Measurements from ENCODE around the gene PRKG1. TPM values are rescaled to one million over a fixed set of nuclear protein-coding genes. Genes with fewer than 3 reads are reported as not detected.

The PRKG1 gene
- polyA plus RNA-seq, 3 donors, result not detected

GRCh38 chr10:51502124-51502523, 427.8 kb downstream of the PRKG1 start:
- Histone ChIP-seq H4K20me1 (ENCODE audit: insufficient read depth, low read length) (no peaks in the 10 kb centered on the region), H3K9ac (ENCODE audit: insufficient read depth, low read length, poor library complexity, severe bottlenecking) (no peak overlapping the region), H3K36me3 (replicated peaks in 1 of 2; ENCODE audit: control insufficient read depth in 1 of 2, insufficient read depth in 2 of 2, low read length in 2 of 2) (no peaks in the 10 kb centered on the region), H3K27ac (ENCODE audit: low read depth in 1 of 2, low read length in 2 of 2) (no peak overlapping the region), H3K27me3 (ENCODE audit: control insufficient read depth in 2 of 2, insufficient read depth in 2 of 2, low read length in 2 of 2) (no peaks in the 10 kb centered on the region), H3K79me2 (ENCODE audit: insufficient read depth, low read length) (no peaks in the 10 kb centered on the region), H3K4me1 (ENCODE audit: control insufficient read depth in 1 of 2, insufficient read depth in 2 of 2, low read length in 2 of 2) (no peaks in the 10 kb centered on the region), H3K4me2 (replicated peaks; ENCODE audit: extremely low read depth, low read length, poor library complexity, severe bottlenecking) (no peak overlapping the region), H3K4me3 (replicated peaks in 1 of 3; ENCODE audit: low read depth in 2 of 3, low read length in 3 of 3) (no peak overlapping the region), H3K9me3 (replicated peaks in 1 of 2; ENCODE audit: control insufficient read depth in 1 of 2, insufficient read depth in 1 of 2, low read length in 2 of 2) (no peaks in the 10 kb centered on the region), H2AFZ (ENCODE audit: insufficient read depth, low read depth, low read length, poor library complexity, severe bottlenecking) (no peak overlapping the region)
- Mint-ChIP-seq H3K4me1 (no peaks in the 10 kb centered on the region), H3K4me3 (no peak overlapping the region), H3K36me3 (no peaks in the 10 kb centered on the region), H3K9me3 (peaks cover 0 to 4% (median 0%) of the 10 kb centered on the region in 7 donors), H3K27ac (no peak overlapping the region), H3K27me3 (ENCODE audit: low read depth in 3 of 3) (no peaks in the 10 kb centered on the region)
- TF ChIP-seq CTCF (IDR thresholded peaks at IDR 0.05), result no peak
- WGBS (ENCODE audit: insufficient coverage), result no CpG with 5 or more reads among the region's 1 CpG
- intact Hi-C loops (cut with micrococcal nuclease), result no loop called here
- no peak for DNase-seq

GRCh38 chr10:51503378-51503777, 429.1 kb downstream of the PRKG1 start:
- Mint-ChIP-seq H3K27ac (no peak overlapping the region), H3K36me3 (no peaks in the 10 kb centered on the region), H3K4me3 (no peak overlapping the region), H3K4me1 (no peaks in the 10 kb centered on the region), H3K27me3 (ENCODE audit: low read depth in 3 of 3) (no peaks in the 10 kb centered on the region), H3K9me3 (peaks cover 0 to 4% (median 0%) of the 10 kb centered on the region in 7 donors)
- Histone ChIP-seq H3K9ac (ENCODE audit: insufficient read depth, low read length, poor library complexity, severe bottlenecking) (no peak overlapping the region), H3K4me1 (ENCODE audit: control insufficient read depth in 1 of 2, insufficient read depth in 2 of 2, low read length in 2 of 2) (no peaks in the 10 kb centered on the region), H4K20me1 (ENCODE audit: insufficient read depth, low read length) (no peaks in the 10 kb centered on the region), H3K27me3 (ENCODE audit: control insufficient read depth in 2 of 2, insufficient read depth in 2 of 2, low read length in 2 of 2) (no peaks in the 10 kb centered on the region), H3K79me2 (ENCODE audit: insufficient read depth, low read length) (no peaks in the 10 kb centered on the region), H3K4me2 (replicated peaks; ENCODE audit: extremely low read depth, low read length, poor library complexity, severe bottlenecking) (no peak overlapping the region), H3K4me3 (replicated peaks in 1 of 3; ENCODE audit: low read depth in 2 of 3, low read length in 3 of 3) (no peak overlapping the region), H3K9me3 (replicated peaks in 1 of 2; ENCODE audit: control insufficient read depth in 1 of 2, insufficient read depth in 1 of 2, low read length in 2 of 2) (no peaks in the 10 kb centered on the region), H2AFZ (ENCODE audit: insufficient read depth, low read depth, low read length, poor library complexity, severe bottlenecking) (no peak overlapping the region), H3K36me3 (replicated peaks in 1 of 2; ENCODE audit: control insufficient read depth in 1 of 2, insufficient read depth in 2 of 2, low read length in 2 of 2) (no peaks in the 10 kb centered on the region), H3K27ac (ENCODE audit: low read depth in 1 of 2, low read length in 2 of 2) (no peak overlapping the region)
- DNase-seq, result no peak
- TF ChIP-seq CTCF (IDR thresholded peaks at IDR 0.05), result no peak
- no CpG with 5 or more reads among the region's 1 CpG for WGBS (ENCODE audit: insufficient coverage)
- intact Hi-C loops (cut with micrococcal nuclease), result no loop called here
